HG02798 (cell line): ENCODE results near the gene PCGF3.
"Not testable (repeated sequence)": the region's sequence is repeated elsewhere in the genome, so short reads cannot be mapped to it uniquely, and the experiment has no call there.

Source experiments
- ATAC-seq: cut with Tn5 transposase; IDR thresholded peaks from one replicate; pipeline ENCODE4 v1.9.1; 2021; ENCODE audit warnings: mild to moderate bottlenecking; ENCODE audit not compliant: unreplicated experiment, poor library complexity

Gene PCGF3

DNA sequence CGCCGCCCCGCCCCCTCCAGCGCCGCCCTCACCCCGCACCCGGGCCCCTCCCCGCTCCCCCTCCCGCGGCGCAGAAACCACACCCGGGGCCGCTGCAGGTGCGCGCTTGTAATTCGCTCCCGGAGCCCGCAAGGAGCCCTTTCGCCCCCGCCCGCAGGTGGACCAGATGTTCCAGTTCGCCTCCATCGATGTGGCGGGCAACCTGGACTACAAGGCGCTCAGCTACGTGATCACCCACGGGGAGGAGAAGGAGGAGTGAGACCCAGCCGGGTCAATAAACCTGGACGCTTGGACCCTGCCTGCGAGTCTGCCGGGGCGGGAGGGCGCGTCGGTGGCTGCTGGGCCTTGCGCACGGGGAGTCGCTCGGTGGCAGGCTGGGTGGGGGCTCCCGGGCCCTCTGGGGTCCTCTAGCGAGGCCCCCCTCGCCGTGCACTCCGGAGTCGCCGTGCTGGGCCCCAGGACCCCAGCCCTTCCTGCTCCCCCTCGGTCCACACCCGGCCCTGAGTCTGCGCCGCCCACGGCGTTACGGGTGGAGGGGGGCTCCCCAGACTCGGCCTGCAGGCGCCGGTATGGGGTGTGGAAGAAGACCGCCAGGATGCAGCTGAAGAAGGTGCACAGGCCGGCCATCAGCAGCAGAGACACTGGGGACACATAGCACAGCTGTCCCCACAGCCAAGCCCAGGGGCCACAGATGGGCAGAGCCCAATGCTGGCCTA is 23.7 kb upstream of the PCGF3 start:
- no peak for ATAC-seq

DNA sequence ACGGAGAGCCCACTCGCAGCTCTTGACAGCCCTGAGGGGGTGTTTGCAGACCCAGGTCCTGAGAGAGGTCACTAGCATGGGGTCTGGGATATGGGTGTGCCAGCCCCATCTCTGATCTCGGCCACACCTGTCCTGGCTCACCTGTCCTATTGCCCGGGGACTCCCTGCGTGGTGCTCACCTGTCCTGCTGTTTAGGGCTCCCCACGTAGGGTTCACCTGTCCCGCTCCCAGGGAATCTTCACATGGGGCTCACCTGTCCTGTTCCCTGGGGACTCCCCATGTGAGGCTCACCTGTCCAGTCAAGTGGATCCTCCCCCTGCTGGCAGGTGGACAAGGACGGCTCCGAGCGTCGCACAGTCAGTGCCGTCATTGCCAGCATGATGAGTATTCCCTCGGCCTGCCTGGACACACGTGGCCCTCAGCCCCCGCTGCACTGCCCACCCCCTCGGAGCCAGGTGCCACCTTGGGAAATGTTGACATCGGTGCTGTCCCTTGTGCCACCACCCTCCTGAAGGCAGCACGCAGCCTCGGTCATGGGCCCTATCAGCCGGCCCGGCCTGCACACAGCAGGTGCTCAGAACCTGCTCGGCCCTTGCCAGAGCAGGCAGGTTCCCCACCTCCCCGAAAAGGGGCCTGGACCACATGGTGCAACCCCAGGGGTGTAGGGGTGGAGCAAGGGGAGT is 23.0 kb upstream of the PCGF3 start:
- no peak for ATAC-seq

DNA sequence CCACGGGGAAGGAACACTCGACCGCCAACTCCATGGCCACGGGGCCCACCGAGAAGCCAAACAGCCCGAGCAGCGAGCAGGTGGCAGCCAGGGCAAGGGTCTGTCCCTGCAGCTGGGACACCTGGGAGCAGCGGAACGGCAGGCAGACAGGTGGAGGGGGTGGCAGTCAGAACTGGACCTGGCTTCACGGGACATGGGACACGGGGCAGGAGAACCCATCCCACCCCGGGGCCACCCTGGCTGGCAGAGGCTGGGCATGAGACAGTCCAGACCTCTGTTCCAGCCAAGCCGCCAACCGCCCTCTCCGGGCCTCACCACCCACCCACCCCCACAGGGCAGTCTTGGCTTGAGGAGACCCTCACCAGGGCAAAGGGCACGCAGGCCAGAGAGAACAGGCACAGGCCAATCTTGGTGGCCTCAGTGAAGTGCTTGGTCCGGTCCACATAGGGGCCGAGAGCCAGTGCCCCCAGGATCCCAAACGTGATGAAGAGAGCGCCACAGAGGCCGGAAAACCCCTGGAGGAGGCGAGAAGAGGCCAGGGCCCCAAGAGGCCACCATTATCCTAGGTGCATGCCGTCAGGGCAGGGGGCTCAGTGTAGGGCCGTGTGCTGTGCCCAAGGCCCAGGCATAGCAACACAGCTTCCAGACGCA is 22.3 kb upstream of the PCGF3 start:
- ATAC-seq, result no peak

DNA sequence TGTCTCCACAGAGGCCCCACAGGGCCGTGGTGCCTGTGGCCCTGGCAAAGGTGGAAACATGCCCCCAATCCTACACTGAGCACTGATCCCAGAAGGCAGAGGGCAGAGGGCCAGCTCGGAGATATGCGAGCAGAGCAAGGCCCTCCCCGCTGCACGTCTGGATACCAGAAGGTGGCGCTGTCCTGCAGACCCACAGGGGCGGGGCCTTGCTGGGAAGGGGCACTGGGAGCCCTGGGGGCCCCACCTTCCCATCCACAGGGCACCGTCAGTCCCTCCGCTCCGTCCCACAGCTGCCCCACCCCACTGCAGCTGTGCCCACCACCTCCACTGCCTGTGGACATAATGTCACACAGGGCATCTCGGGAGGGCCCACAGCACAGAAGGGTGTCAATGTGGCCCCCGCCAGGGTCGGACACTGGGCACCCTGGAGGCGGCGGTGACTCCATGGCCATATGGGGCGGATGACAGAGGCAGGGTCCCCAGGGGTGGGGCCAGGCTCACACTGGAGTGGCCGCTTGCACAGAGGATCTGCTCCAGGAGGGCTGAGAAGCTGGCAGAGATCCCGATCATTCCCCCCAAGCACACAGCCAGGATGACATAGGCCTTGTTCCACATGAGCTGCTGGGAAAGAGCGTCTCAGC is 21.5 kb upstream of the PCGF3 start:
- ATAC-seq, result no peak

DNA sequence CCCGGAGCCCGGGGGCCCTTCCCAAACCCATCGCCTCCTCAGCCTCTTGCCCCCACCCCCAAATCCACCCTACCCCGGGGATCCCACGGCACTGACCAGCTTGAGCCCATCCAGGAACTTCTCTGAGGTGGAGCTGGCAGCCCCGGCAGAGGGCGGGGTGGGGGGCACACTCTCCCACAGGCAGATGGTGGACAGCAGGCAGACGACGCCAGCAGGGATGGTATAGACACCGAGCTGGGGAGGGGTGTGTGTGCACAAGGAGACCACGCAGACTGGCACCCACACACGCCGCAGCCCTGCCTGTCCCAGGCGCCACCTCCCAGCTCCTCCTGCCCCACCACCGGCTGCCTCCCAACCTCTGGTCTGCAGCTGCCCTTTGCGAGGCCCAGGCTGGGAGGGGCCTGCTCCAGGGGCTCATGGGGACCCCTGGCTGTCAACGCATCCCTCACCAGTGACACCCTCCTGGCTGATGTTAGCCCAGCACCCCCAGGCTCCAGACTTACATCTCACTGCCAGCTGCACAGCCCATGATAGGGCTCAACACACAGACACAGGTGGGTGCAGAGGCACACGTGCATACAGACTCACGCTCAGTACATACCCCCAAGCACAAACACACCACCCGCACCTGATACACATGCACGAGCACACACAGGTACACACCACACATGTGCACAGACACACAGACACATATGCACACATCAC is 20.9 kb upstream of the PCGF3 start:
- no peak for ATAC-seq

DNA sequence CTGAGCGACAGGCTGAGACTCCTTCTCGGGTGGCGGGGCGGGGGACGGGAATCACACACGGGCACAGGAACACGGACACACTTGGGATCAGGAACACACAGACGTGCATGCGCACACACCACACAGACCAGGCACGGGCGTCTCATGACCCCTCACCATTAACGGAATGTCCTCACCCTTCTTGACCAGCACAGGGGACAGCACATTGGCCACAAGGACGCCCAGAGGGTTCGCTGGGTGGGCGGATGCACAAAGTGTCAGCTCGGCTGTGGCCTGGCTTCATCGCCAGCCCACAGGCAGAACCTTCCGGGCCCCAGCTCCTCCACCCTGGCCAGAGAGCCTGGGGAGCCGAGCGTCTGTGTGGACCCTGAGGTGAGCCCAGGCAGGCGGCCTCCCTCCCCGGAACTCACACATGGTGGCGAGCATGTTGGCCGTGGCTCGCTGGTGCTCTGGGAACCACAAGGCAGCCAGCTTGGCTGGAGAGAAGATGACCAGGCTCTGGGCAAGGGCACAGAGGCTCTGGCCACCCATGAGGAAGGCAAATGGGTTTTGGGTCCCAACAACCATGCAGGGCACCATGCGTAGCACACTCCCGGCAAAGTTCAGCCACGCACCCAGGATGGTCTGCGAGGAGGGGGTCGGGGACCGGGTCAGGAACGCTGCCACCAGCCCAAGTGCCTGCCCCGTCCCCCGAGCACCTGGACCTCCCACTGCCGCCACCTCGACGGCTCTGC is 19.8 kb upstream of the PCGF3 start:
- no peak for ATAC-seq

DNA sequence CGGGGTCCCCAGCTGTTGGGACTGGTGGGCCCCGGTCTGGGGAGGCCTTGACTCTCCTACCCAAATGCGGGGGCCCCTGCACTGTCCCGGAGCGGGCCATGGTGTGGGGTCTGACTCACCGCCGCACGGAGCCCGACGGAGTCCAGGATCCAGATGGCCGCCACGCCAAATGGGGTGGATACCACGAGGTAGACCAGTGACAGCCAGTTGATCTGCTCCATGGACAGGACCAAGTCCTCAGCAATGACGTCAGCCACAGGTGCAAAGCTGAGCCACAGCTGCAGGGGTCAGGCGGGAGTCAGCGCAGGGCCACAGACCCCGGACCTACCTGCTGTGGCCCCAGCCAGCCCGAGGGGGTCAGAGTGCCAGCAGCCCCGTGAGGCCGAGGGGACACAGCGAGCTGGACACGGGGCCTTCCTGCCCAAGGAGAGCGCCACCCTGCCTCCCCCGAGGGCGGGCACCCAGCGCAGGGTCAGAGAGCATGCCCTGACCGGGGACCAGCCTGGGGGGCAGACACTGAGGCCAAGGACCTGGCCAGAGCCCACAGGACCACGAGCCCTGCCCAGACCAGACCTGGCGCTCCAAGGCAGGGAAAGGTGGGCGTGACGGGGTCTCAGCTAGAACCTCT is 19.1 kb upstream of the PCGF3 start:
- no peak for ATAC-seq

DNA sequence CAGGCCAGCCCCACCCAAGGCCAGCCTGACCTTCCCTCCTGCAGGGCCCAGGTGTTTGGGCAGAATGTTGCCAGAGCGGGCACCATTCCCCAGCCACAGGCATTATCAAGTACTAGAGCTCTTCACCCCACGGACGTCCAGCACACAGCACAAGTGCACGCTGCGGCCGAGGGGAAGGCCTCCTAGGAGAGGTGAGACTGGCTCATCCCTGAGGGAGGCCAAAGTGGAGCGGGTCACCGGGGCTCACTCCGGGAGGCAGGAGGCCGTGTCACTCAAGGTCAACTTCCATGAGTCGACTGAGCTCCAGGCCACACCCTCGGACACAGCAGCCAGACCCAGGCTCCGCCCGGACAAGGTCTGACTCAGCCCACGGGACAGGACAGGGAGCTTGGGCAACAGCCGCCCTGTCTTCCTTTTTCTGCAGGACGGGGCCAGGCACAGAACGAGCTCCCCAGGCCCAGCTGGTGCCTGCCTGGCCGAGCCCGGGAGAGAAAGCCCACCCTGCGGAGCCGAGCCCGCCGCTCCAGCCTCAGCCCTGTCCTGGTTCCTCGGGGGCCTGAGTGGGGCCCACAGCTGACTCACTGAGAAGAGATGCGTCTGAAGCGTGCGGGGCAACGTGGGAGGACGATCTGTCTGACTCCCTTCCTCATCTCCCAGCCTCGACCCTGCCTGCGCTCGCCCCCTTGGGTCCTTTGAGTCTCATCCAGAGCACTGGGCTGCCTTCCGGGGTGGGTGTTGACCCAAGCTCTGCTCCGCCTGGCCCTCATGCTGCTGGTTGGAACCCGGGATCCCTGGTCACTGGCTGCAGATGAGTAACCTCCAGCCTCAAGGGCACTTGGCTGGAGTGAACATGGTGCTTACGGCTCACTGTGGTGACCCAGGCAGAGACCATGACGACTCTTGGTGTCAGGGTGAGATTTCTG is 18.3 kb upstream of the PCGF3 start:
- ATAC-seq, result no peak

DNA sequence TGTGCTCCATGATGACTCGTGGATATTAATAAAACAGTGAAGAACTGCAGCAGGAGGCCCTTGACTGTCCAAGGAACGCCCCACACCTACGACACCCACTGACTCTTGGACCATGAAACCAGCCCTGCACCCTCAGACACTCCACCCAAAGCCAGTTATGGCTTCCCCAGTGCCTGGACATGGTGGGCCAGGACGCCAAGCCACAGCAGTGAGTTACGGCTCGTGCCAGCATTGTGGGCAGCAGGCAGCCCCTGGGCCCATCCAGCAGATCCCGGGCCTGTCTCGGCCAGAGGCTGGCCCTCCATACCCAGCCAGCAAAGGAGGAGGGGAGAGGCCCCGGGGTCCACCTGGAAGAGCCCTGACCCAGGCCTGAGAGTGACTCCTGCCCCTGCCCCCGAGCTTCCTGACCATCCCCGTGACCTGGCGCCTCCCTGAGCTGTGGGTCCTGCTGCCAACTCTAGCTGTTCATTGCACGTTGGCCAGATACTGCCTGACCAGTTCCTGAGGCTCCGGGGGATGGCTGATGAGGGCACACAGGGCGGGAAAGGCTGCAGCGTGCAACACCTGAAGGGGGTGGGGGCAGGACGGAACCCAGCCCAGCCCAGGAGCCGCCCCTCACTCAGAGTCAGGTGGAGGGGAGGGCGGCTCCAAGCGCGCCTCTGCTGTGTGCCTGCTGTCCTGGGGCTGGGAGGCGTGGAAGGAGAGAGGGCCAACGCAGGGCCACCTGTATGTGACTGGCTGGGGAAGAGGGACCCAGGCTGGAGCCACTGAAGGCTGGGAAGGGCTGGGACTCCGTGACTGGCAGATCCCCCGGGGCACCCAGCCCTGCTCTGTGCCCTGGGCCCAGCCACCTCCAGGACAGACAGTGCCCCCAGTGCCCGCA is 17.4 kb upstream of the PCGF3 start:
- no peak for ATAC-seq

DNA sequence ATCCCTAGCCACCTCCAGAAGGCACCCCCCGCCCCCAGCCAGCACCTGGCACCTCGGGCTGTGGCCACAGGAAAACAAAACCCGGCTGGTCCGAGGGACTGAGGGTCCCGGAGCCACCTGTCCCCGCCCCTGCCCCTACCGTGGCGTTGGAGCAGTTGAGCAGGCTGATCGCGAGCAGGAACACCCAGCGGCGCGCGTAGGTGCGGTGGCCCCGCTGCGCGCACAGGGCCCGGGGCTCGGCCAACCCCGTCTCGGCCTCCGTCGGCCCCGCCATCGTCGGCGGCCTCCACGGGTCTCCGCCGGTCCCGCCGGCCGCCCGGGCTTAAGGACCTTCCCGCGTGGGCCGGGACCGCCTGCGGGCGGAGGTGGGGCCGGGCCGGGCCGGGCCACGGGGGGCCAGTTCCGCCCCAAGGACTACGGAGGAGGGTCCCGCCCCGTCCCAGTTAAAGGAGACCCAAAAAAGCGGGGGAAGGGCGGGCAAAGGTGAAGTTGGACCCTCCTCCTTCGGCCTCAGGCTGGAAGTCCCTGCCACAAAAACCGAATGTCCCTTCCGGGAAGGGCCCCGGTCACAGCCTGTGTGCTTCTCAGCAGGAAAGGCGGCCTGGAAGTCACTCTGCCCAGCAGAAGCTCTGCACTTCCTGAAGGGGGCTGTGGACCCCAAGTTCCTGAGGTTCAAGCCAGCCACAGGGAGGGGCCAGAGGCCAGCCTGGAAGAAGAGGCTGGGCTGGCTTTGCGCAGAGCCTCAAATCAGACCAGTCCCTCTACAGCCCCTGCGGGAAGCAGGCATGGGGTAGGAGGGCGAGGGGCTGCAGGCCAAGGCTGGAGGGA is 16.6 kb upstream of the PCGF3 start, which contains the start of gene SLC49A3:
Gene SLC49A3, minus strand, starts transcription at position 298 of the 828 bp plus-strand sequence. Its CDS starts 24 bp downstream, at position 274.
- ATAC-seq, result no peak

DNA sequence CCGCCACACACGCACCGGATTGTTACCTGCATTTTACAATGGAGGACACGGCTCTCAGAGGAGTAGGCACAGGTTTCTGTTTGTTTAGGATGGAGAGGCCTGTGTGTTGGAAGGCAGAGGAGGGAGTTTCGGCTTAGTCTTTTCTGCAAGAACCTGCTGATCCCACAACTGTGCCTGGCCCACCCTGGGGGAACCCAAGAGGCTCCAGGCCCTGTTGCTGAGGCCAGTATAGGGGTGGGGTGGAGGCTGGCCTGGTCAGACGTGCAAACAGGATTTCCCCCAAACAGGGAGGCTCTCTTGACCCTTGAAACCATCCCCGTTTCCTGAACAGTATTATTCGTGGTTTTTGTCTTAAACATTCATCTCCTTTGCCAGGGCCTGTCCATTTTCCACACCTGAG is 15.9 kb upstream of the PCGF3 start:
- ATAC-seq, result no peak

DNA sequence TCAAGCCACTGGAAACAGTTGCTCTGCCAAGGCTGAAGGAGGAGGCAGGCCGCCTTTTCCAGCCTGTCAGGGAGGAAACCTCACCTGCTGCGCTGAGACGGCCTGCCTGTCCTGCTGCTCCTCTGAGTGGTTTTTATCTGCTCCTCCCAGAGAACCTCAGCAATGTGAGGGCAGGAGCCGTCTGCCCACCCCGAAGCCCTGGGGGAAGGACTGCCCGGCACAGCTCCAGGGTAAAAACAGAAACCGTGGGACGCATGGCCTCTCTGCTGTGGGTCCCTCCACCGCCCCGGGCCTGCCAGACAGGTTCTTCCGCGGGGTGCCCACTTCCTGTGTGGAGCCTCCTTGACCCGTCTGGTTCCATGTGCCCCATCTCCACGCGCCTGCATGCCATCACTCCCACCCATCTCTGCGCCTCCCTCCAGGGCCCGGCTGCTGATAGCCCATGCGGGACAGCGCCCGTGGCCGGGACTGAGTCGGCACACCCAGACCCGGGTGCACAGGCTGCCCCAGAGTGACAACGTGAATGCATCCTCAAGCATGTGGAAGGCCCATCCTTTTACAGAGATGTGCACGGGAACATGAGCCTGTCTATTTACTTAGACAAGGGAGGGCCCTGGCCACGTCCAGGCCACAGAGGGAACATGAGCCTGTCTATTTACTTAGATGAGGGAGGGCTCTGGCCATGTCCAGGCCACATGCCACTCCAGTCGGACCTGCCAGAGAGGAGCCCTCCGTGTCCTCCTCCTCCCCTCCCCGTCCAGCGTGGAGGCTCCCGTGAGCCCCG is 12.7 kb upstream of the PCGF3 start:
- ATAC-seq, result no peak

DNA sequence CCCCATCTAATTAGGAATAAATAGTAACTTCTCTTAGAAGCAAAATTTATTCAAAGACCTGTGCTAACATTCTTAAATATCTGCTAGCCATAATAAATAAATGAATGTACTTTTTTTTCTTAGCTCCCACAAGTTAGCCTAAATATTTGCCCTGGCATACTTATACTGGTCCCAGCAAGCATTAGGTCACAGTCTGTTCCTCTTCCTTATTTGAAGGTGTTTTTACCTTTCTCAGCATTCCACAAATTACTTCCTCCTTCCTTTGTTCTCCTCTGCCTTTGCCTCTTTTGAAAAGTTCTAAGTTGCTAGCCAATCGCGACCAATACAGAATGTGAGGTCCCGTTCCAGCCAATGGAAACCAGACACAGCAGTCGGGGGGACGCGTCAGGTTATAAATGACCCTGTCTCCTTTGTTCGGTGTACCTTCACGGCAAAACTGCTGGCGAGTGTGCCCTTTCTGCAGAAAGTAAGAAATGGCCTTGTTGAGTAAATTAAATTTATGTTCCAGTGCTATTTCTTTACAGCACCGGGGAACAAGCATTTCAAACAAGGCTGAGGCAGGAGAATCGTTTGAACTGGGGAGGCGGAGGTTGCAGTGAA is 11.2 kb upstream of the PCGF3 start:
- ATAC-seq, result not testable (repeated sequence)

DNA sequence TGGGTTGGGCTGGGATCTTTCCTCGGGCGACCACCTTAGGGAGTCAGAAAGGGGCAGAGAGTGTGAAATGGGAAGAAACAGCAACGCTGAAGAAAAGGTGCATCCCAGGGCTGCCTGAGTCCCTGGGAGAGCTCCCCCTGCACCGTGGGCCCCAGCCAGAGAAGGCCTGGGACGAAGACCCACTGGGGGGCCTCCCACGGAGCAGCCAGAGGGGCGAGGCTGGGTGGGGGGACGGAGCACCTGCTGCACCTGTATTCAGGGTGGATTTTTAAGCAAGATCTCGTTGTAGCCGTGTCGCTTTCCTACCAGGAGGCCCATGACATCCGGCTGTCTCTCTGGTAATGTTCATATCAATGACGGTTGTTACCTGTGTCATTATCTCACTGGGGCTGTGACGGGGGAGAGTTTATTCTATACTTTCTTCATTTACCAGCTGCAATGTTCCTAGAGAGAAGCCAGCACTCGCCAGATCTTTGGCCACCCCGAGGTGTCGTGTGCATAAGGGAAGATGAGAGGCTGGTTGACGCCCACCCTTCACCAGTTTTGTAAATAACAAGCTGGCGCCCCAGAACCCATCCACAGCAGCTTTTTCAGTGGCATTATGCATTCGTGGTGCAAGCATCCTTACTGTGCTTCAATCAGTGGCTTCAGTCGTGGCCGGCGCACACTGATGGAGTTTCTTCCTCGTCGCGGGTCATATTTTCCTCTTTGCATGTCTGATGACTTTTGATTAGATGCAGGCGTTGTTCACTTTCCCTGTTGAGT is 5.6 kb upstream of the PCGF3 start:
- ATAC-seq, result no peak
